GM12892 (cell line): ENCODE measurements around the gene GDAP1L1.

ENCODE experiments used
- POLR2A ChIP-seq: IDR thresholded peaks from 2 replicates; pipeline ENCODE4 v1.6.1; 2011; ENCODE audit warnings: low read depth, low read length, control low read depth
- POLR2AphosphoS5 ChIP-seq: IDR thresholded peaks from 2 replicates; pipeline ENCODE4 v1.6.1; 2011; ENCODE audit warnings: low read depth, low read length, control low read depth
- TAF1 ChIP-seq: IDR thresholded peaks from 2 replicates; pipeline ENCODE4 v1.6.1; 2011; ENCODE audit warnings: low read depth, mild to moderate bottlenecking, control low read depth, low read length, borderline replicate concordance

GRCh38 chr20:44297721-44298120 lies 50.6 kb downstream of the GDAP1L1 start:
- TF ChIP-seq TAF1 (no peak), POLR2AphosphoS5 (no peak), POLR2A (no peak)
